Measurements from ENCODE around the gene SPOCK1.

DNA sequence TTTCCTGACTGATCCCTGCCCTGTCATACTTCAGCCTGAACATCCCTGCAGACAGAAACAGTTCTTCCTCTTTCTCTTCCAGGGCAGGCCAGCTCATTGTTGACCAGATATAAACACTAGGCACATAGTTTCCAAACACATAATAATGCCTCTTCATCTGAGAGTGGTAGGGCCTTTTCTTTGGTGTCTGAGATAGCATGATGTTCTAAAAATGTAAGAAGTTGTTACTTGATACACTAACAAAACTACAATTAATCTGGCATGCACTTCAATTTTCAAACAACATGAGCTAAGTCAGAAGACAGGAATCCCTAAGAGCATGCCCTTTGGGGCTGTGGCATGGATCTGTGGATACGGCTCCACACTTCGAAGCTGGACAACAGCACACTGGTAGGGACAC is 246.6 kb downstream of the SPOCK1 start:
- TF ChIP-seq TAF1 (IDR thresholded peaks at IDR 0.05; ENCODE audit: borderline replicate concordance, insufficient read depth, low read length) (no peak), POLR2AphosphoS5 (IDR thresholded peaks at IDR 0.05; ENCODE audit: low read depth, low read length) (no peak), FOXP2 (optimal IDR thresholded peaks at IDR 0.05; ENCODE audit: borderline replicate concordance, extremely low read depth, extremely low read length, insufficient read depth) (no peak)
- TF ChIP-seq, protein P1, sequence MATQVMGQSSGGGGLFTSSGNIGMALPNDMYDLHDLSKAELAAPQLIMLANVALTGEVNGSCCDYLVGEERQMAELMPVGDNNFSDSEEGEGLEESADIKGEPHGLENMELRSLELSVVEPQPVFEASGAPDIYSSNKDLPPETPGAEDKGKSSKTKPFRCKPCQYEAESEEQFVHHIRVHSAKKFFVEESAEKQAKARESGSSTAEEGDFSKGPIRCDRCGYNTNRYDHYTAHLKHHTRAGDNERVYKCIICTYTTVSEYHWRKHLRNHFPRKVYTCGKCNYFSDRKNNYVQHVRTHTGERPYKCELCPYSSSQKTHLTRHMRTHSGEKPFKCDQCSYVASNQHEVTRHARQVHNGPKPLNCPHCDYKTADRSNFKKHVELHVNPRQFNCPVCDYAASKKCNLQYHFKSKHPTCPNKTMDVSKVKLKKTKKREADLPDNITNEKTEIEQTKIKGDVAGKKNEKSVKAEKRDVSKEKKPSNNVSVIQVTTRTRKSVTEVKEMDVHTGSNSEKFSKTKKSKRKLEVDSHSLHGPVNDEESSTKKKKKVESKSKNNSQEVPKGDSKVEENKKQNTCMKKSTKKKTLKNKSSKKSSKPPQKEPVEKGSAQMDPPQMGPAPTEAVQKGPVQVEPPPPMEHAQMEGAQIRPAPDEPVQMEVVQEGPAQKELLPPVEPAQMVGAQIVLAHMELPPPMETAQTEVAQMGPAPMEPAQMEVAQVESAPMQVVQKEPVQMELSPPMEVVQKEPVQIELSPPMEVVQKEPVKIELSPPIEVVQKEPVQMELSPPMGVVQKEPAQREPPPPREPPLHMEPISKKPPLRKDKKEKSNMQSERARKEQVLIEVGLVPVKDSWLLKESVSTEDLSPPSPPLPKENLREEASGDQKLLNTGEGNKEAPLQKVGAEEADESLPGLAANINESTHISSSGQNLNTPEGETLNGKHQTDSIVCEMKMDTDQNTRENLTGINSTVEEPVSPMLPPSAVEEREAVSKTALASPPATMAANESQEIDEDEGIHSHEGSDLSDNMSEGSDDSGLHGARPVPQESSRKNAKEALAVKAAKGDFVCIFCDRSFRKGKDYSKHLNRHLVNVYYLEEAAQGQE (IDR thresholded peaks at IDR 0.05; ENCODE audit: insufficient read depth in 1 of 2, low read depth in 2 of 2, low read length in 2 of 2), result no peak
